ENCODE data around the gene CCL21.

DNA sequence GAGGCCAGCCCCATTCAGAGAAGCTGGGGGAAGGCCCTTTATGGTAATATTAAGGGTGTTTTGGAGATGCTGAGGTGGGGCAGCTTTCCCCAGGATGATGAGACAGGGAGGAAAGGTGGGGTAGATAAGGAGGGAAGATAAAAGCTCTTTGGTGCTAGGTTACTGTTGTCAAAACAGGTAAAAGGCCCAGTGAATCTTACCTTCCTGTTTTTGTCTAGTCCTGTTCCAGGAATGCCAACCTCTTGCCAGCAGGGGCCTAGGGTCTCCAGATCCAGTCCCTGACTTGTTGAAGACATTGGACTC, 46.7 kb downstream of the CCL21 start:
- TF ChIP-seq EZH2 (IDR thresholded peaks at IDR 0.05; ENCODE audit: insufficient read depth, poor library complexity, severe bottlenecking) (no peak), EZH2phosphoT487 (IDR thresholded peaks at IDR 0.05; ENCODE audit: insufficient read depth, low read depth) (no peak)
